ENCODE measurements around the gene VARS1.

Gene VARS1

GRCh38 chr6:31792761-31793171, 2.8 kb downstream of the VARS1 start:
- H3K27me3 ChIP-seq (ENCODE audit: control insufficient read depth, low read length): no peaks in the 10 kb centered on the region
- peaks cover 50% of the 10 kb centered on the region for H3K4me1 ChIP-seq (ENCODE audit: control insufficient read depth, low read length)
- no peak overlapping the region for H3K4me3 ChIP-seq (ENCODE audit: low read length)
- H3K4me2 ChIP-seq (ENCODE audit: low read length): no peak overlapping the region
- H4K20me1 ChIP-seq (ENCODE audit: control insufficient read depth, insufficient read depth, low read depth, low read length): peaks cover 4% of the 10 kb centered on the region; the same call in 1 of the 2 replicates
- no peaks in the 10 kb centered on the region for H3K9me2 ChIP-seq (replicated peaks; ENCODE audit: control insufficient read depth, low read length)
- TF ChIP-seq CTCF (IDR thresholded peaks at IDR 0.05; ENCODE audit: low read depth, low read length, poor library complexity, severe bottlenecking) (no peak), EZH2phosphoT487 (IDR thresholded peaks at IDR 0.05; ENCODE audit: borderline replicate concordance, low read length) (no peak)
- peaks cover 22% of the 10 kb centered on the region for H3F3A ChIP-seq (ENCODE audit: control insufficient read depth, insufficient read depth)
- peaks cover 42% of the 10 kb centered on the region for H3K79me2 ChIP-seq (ENCODE audit: control insufficient read depth, low read length)
- H3K9me3 ChIP-seq (ENCODE audit: control insufficient read depth, insufficient read depth, low read length): no peaks in the 10 kb centered on the region
- peaks cover 61% of the 10 kb centered on the region for H3K36me3 ChIP-seq (ENCODE audit: control insufficient read depth, low read length)
- no peak overlapping the region for H3K27ac ChIP-seq (ENCODE audit: low read depth, low read length)

GRCh38 chr6:31792090-31792374, 3.5 kb downstream of the VARS1 start:
- Histone ChIP-seq H3F3A (ENCODE audit: control insufficient read depth, insufficient read depth) (peaks cover 15% of the 10 kb centered on the region), H3K79me2 (ENCODE audit: control insufficient read depth, low read length) (peaks cover 42% of the 10 kb centered on the region), H3K4me3 (ENCODE audit: low read length) (no peak overlapping the region), H3K27ac (ENCODE audit: low read depth, low read length) (no peak overlapping the region), H4K20me1 (ENCODE audit: control insufficient read depth, insufficient read depth, low read depth, low read length) (peaks cover 4% of the 10 kb centered on the region; the same call in 1 of the 2 replicates), H3K36me3 (ENCODE audit: control insufficient read depth, low read length) (peaks cover 61% of the 10 kb centered on the region), H3K27me3 (ENCODE audit: control insufficient read depth, low read length) (no peaks in the 10 kb centered on the region), H3K4me2 (ENCODE audit: low read length) (no peak overlapping the region), H3K4me1 (ENCODE audit: control insufficient read depth, low read length) (peaks cover 43% of the 10 kb centered on the region), H3K9me3 (ENCODE audit: control insufficient read depth, insufficient read depth, low read length) (no peaks in the 10 kb centered on the region), H3K9me2 (replicated peaks; ENCODE audit: control insufficient read depth, low read length) (no peaks in the 10 kb centered on the region)
- no peak for TF ChIP-seq CTCF (IDR thresholded peaks at IDR 0.05; ENCODE audit: low read depth, low read length, poor library complexity, severe bottlenecking)
- no peak for TF ChIP-seq EZH2phosphoT487 (IDR thresholded peaks at IDR 0.05; ENCODE audit: borderline replicate concordance, low read length)

DNA sequence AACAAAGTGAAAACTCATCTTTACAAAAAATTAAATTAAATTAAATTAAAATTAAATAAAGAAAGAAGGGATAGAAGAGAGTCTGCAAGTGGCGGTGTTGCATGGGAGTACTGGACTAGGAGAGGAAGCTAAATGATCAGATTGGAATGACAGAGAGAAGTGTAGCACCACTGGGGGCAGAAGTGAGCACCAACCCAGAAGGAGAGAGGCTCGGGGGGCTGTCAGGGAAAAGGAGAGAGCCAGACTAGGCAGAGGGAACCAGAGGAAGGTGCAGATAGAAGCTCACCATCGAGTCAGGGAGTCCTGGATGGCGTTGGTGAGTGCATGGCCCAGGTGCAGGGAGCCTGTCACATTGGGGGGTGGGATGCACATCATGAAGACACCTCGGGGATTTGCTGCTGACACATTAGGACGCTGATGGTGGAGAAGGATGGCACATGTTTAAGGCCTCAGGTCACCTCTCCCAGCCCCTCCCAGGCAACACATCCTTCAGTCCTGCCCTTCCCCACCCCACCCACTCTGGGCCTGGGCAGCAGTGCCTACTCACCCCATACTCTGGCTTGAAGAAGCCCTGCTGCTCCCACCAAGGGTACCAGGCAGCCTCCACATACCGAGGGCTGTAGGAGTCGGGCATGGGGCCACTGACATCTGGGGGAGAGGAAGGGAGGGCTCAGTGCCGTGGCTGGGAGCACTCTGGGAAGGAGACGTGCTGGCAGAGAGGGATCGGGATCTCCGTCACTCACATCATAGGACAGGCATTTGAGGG, 4.0 kb downstream of the VARS1 start:
- no peaks in the 10 kb centered on the region for H3K9me3 ChIP-seq (ENCODE audit: control insufficient read depth, insufficient read depth, low read length)
- H3K36me3 ChIP-seq (ENCODE audit: control insufficient read depth, low read length): peaks cover 56% of the 10 kb centered on the region
- H3K4me1 ChIP-seq (ENCODE audit: control insufficient read depth, low read length): peaks cover 38% of the 10 kb centered on the region
- H3K4me3 ChIP-seq (ENCODE audit: low read length): no peak overlapping the region
- no peaks in the 10 kb centered on the region for H3K27me3 ChIP-seq (ENCODE audit: control insufficient read depth, low read length)
- H3K27ac ChIP-seq (ENCODE audit: low read depth, low read length): no peak overlapping the region
- no peak for TF ChIP-seq EZH2phosphoT487 (IDR thresholded peaks at IDR 0.05; ENCODE audit: borderline replicate concordance, low read length)
- peak; percentile 80 for TF ChIP-seq CTCF (IDR thresholded peaks at IDR 0.05; ENCODE audit: low read depth, low read length, poor library complexity, severe bottlenecking)
- H3F3A ChIP-seq (ENCODE audit: control insufficient read depth, insufficient read depth): peaks cover 10% of the 10 kb centered on the region
- peaks cover 4% of the 10 kb centered on the region; the same call in 1 of the 2 replicates for H4K20me1 ChIP-seq (ENCODE audit: control insufficient read depth, insufficient read depth, low read depth, low read length)
- no peaks in the 10 kb centered on the region for H3K9me2 ChIP-seq (replicated peaks; ENCODE audit: control insufficient read depth, low read length)
- no peak overlapping the region for H3K4me2 ChIP-seq (ENCODE audit: low read length)
- peaks cover 42% of the 10 kb centered on the region for H3K79me2 ChIP-seq (ENCODE audit: control insufficient read depth, low read length)

All from DOHH2 (cell line).